Fibroblast of skin of right biceps (primary cell): ENCODE results near the gene DRC1.
"Not testable (repeated sequence)": the region's sequence is repeated elsewhere in the genome, so short reads cannot be mapped to it uniquely, and the experiment has no call there.

ENCODE experiments used
- DNase-seq: peaks from one replicate; pipeline ENCODE4 v3.0.0-alpha.2; 2013

Gene DRC1

DNA sequence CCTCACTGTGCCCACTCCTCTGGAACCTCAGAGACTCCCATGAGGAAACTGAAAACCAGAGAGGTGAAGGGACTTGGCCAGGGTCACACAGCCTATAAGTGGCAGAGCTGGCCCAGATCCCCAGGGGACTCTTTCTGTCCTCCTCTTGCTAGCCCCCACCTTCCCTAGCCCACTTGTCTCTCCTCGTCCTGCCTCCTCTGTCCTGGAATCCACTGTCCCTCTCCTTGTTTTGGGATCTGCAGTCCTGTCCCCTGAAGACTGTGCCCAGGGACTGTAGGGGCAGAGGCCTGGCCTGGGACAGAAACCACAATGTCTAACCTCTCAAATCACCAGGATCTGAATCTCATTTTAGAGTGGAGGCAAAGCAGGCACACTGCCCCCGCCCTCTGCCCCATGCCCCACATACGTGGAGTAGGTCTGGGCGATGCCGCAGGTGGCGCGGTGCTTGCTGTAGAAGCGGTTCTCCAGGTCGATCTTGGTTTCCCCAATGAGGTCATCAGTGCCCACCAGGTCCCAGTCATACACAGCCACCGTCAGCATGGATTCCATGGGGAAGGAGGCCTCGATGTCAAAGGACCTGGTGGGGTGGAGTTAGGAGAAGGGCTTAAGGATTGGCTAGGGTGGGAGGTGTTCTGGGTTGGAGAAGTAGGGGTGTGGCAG lies 63.7 kb downstream of the DRC1 start:
- DNase-seq = no peak

DNA sequence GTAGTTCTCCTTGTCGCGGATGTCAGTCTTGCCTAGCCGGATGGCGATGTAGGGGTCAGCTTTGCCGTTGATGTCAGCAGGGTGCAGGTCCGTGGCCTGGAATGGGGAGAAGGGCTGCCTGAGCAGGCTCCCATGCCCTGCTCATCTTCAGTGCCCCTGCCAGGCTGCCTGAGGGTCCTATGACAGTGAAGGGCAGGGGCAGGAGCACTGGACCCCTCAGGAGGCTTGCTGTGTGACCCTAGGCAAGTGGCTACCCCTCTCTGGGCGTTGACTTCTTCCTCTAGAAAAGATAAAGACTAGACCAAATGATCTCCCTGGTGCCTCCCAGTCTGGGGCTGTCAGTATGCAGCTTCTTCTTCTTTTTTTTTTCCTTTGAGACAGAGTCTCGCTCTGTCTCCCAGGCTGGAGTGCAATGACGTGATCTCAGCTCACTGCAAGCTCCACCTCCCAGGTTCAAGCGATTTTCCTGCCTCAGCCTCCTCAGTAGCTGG lies 64.3 kb downstream of the DRC1 start:
- no peak for DNase-seq

DNA sequence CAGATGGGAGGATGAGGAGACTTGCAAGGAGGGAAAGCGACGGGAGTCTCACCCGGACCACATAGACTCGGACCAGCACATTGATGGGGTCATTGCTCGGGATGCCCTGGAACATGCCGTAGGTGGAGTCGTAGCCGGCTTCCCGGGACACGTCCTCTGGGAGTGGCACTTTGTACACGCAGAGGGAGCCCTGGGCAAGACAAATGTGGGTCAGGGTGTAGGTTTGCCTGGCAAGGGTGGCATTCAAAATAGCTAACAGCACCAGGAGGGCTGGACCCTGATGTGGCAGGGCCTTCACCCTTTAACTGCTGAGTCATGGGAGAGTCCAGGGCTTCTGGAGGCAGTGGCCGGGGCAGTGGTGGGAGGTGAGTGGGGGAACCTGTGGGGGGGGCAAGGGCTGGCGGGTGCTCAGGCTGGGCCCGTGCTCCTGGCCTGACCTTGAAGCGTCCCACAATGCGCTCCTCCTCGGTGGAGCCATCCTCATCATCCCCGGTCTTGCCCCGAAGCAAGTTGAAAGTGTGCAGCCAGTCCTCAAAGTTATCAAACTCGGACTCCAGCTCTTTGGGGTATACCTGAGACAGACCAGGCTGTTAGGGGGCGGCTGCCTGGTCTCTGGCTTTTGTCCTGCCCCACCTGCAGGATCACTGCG lies 65.1 kb downstream of the DRC1 start:
- DNase-seq = no peak

DNA sequence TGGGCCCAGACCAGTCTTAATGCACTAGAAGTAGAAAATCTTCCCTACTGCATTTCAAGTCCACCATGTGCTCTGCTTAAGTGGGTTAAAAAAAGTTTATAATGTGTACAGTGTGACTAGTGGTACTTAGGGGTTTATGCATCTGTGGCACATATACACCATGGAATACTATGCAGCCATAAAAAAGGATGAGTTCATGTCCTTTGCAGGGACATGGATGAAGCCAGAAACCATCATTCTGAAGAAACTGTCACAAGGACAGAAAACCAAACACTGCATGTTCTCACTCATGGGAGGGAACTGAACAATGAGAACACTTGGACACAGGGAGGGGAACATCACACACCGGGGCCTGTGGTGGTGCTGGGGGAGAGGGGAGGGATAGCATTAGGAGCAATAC lies 66.8 kb downstream of the DRC1 start:
- DNase-seq = not testable (repeated sequence)

DNA sequence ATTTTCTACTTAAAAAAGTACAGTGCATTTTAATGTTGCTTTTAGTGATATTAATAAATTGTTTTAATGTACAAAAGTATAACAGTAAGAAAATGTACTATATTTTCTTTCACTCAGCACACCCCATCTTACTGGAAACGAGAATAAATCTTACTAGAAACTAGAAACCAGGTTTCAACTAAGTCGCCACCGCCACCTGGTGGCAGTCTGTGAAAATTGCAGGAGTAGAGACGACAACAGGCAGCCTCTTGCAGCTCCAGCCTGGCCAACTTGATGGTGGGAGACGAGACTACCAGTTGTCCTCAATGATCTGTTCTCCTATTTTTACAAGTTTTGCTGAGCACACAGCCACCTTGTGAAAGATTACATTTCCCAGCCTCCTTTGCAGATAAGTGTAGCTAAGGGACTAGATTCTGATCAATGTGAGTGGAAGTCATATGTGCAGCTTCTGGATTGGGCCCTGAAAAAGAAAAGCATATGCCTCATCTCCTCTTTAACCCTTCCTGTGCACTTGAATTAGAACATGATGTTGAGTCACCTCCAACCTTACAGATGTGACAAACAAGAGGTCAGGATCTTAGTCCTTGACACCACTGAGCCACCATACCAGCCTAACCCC lies 67.5 kb downstream of the DRC1 start:
- DNase-seq = peak; percentile 40

DNA sequence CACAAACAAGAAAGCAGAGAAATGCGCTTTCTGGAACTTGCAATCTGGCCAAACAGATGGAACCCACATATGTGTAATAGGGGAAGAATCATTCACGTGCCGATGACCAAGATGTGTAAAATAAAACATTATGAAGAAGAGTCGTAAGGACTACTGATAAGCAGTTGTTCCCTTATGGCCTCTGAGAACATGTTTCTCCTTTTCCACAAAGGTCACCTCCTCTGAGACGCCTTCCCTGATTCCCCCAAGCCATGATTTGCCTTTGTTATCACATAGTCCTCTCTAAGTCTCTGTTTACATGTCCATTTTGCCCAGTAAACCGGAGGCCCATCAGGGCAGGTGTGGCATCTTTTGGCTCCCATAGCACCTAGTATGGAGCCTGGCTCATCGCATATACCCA lies 68.2 kb downstream of the DRC1 start:
- no peak for DNase-seq

DNA sequence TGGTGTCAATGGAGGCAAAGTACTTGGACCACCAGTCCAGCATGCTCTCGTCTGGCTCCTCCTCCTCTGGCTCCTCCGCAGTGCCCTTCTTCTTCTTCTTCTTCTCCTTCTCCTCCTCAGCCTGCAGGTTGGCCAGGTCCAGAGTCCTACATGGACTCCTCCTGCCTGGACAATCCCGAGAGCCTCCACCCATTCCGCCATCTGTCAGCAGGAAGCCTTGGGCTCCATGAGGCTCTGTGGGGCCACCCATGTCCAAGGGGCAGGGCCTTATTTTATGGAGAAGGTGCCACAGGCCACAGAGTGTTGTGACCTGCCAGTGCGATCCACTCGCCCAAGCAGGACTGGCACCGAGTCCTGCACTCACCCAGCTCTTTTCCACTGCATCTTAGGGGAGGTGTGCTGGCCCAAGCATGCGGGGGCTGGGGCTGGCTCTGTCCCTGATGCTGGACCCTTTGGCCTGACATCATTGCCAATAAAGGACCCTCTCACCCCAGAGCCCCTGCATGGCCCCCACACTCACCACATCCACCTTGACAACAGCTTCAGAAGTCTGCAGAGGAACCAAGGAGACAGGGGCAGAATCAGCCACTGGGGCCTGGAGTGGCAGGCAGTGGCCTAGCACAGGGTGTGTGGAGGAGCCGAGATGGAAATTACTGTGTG lies 69.0 kb downstream of the DRC1 start:
- DNase-seq = no peak

DNA sequence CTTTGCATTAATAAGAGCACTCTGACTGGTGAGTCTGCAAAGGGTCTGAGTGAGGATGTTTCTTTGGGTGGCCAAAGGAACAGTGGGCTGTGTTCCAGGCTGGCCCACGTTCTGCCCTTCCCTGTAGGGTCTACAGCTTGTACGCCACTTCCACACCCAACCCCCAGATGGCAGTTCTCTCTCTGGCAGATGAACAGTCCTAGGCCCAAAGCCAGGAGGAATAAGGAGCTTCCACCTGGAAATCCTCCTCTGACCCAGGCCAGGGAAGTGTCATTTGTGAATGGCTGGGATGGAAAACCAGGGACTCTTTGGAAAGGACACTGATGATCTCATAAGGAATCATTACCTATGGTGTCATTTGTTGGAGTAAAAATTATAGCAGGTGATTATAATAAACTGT lies 69.6 kb downstream of the DRC1 start:
- DNase-seq = no peak

DNA sequence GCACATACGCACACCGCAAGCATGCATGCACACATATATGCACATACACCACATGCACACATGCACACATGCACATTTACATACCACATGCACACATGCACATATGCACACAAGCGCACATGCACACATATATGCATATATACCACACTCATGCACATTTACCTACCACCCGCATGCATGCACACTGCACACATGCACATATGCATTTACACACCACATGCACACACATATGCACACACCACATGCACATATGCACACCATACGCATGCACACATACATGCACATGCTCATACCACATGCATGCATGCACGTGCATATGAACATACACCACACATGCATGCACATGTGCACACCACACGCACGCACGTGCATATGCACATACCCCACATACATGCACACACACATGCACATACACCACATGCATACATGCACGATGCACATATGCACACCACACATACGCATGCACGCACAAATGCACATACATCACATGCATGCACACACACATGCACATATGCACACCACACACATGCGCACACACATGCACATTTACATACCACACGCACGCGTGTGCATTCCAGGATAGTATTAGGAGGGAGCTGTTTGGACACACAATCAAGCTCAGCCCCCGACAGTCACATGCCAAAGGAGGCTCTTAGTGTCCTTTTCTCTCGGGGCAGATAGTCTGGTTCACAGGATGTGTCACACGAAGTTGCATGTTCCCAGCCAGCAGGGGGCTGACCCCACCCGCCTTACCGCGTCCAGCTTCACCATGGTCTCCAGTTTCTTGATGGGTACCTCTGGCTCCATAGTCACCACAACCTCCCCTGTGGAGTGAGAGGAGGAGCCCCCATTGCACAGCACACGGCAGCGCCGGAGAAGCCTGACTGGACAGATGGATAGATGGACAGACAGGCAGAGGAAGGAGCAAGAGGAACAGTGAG lies 70.3 kb downstream of the DRC1 start:
- no peak for DNase-seq

DNA sequence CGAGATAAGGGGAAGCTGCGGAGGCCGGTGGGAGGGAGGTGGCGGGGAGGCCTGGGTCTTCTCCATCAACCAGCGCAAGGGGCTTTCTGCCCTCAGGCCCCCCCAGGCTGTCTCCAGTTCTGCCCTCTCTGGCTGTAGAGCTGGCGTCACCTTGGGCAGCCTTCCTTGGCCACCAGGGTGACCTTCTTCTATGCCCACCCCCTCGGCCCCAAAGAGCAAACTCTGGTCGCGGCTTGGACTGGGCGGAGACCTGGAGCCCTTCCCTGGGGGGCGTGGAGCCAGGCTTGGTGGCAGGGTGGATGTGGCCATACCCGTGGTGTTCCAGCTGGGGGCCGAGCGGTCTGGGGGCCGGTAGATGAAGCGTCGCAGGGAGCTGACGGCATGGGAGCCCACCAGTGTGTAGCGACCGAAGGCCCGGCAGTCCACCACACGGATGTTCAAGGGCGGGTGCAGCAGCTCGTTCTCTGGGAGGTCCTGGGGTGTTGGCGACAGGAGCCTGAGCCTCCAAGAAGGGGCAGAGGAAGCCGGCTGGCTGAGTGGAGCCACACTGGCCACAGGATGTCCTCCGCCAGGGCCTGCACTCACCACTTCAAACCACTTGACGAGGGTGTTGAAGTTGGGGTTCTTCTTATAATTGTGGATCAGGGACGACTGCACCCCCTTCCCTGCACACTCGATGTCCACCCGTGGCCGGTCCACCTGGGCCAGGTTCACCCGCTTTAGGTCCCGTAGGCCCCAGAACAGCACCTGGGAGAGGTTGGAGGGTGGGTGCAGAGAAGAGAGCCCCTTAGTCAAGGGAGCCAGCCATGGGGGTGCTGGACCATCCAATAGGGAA lies 71.3 kb downstream of the DRC1 start:
- no peak for DNase-seq

DNA sequence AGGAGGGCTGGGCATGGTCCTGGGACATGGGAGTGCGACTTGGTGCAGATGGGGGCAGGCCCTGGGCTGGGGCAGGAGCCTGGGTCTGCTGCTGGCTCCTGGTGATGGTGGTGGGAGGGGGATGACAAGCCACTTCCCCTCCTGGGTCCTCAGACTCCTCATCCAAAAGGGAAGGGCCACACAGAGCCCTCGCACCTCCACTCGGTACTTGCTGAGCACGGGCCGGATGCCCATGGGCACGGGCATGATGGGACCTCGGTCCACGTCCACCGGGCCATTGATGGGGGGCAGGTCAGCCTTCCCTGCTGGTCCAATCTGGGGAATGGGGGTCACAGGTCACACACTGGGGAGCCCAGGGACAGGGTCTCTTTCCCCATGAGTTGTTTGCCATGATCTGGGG lies 72.1 kb downstream of the DRC1 start:
- DNase-seq = no peak

DNA sequence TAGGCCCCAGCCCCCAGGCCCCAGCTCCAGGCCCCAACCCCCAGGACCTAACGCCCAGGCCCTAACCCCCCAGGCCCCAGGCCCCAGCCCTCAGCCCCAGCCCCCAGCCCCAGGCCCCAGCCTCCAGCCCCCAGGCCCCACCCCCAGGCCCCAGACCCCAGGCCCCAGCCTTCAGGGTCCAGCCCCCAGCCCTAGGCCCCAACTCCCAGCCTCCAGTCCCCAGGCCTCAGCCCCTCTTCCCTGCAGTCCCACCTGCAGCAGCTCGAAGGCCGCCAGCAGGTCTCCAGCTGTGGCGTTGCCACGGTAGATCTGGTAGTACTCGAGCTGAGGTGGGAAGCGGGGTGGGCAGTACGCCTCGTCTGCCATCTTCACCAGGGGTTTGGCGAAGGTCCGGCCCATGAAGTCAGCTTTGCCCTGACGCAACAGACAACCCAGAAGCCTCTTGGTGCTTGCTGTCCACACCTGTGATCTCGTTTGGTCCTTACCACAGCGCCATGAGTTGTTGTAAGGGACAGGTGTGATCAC lies 72.6 kb downstream of the DRC1 start:
- DNase-seq = no peak

DNA sequence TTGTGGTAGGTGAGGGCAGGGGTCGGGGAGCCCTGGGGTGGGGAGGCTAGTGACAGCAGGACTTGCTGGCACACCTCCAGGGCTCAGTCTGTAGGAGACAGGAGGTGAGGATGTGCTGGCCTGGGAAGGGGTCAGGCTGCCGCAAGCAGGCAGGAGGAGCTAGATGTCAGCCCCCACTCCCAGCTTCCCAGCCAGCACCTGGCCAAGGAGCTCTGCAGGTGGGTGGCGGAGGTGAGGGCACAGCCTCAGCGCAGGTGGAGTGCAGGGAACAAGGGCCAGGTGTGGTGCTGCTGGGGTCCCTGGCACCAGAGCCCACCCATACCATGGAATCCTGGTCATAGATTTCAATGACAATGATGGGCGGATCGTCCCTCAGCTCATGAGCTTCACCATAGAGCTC lies 73.3 kb downstream of the DRC1 start:
- no peak for DNase-seq

DNA sequence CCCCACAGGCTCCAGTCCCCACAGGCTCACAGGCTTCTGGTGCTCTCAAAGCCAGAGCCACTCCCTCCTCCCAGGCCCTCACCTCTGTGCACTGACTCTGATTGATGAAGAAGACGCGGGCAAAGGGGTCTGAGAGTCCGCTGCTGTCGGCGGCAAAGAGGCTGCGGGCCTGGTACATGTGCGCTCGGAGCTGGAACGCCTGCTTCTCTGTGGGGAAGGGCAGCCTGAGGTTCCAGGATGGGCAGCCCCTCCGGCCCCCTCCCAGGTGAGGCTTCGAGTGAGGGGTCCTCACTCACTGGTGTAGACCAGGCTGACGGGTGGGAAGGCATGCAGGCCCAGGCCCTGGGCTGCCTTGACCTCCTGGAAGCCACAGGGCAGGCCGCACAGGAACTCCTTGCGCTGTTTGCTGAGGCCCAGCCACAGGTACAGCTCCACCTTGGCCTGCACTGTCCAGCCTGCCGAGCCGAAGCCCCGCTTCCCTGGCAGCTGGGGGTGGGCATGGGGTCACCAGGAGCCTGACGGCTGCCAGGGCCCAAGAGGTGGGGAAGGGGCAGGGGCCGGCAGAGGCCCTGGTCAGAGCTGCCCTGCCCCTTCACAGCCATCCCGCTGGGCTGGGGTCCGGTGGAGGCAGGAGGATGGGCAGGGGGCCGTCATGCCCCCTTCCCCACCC lies 74.2 kb downstream of the DRC1 start:
- no peak for DNase-seq

DNA sequence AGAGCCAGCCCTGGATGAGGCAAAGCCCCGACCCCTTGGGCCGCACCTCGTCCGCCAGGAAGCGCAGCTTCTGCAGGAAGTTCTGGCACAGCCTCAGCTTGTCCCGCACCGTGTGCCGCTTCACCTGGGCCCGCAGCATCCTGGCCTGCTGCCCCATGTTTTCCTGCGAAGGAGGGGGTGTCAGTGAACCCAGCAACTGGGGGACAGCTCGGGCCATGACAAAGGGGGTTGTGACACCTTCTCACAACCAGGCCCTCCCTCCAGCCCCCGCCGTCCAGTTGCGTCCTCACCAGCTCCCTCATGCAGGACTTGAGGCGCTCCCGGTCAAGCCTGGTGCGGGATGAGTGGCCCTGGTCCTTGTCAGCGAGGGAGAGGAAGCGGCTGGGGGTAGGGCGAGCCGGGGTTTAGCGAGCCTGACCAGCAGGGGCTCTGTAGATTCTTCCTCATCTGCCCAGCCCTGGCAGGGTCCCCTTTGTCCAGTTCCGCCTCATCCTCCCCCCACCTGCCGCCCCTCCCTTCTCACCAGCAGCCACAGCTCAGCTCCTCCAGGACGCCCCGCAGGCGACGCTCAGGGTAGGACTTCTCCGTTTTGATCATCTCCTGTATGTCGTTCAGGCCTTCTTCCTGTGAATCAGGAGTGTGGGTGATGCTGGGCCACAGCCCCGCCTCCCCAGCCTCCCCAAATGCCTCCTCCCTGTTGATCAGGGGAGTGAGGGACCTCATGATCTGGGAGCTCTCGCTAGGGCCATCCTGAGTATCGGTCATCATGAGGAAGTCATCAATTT lies 75.6 kb downstream of the DRC1 start:
- DNase-seq = no peak

DNA sequence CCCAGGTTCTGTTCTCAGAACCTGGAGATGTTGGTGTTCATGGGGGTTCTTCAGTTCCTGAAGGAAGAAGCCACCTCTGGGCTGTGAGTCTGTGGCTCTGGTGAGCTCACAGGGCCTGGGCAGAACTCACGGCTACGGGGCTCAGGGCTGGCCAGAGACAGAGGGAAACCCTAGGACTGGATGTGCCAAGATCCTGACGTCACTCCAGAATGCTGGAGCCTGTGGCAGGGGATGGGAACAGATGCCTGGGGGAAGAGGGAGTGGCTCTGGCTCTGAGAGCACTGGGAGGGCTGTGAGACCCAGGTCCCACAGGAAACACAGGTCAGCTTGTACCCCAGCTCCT lies 76.2 kb downstream of the DRC1 start, which contains the start of gene OTOF:
TSS of gene OTOF (minus strand) at position 214 of the 343 bp plus-strand sequence.
- DNase-seq = peak; percentile 45

DNA sequence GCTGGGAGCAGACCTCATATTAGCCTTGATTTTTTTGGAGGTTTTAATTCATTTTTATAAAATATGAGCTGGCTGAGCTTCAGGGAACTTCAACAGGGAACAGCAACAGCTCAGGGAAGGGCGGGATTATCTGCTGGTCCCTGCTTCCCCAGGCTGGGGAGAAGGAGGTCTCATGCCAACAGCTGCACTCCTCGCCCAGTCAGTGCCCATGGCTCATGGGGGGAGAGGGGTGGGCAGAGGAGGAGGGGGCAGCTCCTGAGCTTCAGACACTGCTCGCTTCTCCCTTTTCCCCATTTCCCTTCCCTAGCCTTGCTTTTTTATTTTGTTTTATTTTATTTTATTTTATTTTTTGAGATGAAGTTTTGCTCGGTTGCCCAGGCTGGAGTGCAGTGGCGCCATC lies 76.6 kb downstream of the DRC1 start:
- no peak for DNase-seq

DNA sequence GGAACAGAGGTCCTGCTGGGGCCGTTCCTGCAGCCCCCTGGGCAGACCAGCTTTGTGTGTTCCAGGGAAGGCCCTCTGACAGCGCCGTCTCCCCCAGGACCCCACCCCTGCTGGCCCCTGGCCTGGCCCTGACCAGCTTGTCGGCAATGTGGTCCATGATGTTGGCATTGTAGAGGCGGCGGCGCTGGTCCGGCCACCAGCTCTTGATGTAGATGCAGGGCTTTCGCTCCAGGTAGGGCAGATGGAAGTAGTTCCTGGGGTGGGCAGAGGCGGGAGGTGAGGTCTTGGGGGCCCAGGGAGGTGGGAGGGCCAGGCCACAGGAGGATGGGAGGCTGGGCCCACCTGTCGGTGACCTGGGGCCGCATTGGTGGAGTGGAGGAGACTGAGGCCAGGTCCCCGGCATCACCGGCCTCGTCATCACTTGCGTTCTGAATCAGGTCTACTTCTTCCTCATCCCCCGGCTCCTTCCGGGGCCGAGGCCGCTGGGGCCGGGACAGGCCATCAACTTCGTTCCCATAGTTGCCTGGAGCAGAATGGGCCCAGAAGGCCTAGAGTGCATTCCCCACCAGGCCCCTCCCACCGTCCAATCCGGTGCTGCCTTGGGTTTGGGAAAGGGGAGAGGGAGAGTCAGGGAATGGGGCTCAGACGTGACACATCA lies 77.5 kb downstream of the DRC1 start:
- no peak for DNase-seq

DNA sequence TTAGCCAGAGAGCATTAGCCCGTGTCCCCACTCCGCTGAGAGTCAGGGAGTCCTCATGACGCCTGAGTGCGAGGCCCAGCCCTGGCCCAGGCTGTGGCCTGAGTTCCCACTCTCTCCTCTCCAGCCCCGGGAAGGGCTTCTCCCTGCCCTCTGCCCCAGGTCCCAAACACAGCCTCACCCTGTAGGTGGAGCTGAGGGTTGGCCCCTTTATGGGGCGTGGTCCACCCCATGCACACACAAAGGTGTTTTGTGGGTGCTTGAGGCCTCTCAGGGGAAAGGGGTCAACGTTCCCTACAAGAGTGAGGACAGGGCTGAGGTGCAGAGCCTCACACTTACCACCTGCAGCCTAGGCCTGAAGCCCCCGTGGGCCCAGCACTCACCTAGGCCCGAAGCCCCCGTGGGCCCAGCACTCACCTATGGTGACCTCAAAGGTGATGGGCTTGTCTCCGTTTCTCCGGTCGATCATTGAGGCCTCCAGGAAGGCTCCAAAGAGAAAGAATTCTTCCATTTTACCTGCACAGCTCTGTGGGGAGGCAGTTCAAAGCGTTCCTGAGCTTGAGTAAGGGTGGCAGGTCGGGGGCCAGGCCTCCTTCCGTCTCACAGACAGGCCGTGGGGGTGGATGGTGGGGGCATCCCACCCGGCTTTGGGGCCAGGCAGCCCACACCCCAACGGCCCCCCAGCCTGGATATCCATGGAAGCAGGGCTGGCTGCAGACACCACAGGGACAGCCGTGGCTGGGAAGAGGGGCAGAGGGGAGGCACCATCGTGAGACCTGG lies 78.3 kb downstream of the DRC1 start:
- no peak for DNase-seq
